Adipocyte (in vitro differentiated cells): ENCODE results near the gene TSPAN6.

Experiments used
- DNase-seq: peaks from one replicate; pipeline ENCODE4 v3.0.0-alpha.2; 2015; ENCODE audit warnings: low read depth
- H3K27me3 ChIP-seq: replicated peaks from 2 replicates; pipeline ENCODE4 v1.7.0; 2013; ENCODE audit warnings: mild to moderate bottlenecking, low read length, moderate library complexity; ENCODE audit not compliant: control insufficient read depth, insufficient read depth
- H3K36me3 ChIP-seq: 2 replicates; pipeline ENCODE4 v1.7.0; 2013; ENCODE audit warnings: low read length, mild to moderate bottlenecking, moderate library complexity; ENCODE audit not compliant: control insufficient read depth, insufficient read depth, severe bottlenecking
- H3K4me1 ChIP-seq: 2 replicates; pipeline ENCODE4 v1.7.0; 2013; ENCODE audit warnings: mild to moderate bottlenecking, low read length, moderate library complexity; ENCODE audit not compliant: control insufficient read depth, insufficient read depth
- H3K4me3 ChIP-seq: 2 replicates; pipeline ENCODE4 v1.7.0; 2013; ENCODE audit warnings: mild to moderate bottlenecking, low read length, moderate library complexity
- H3K9ac ChIP-seq: 2 replicates; pipeline ENCODE4 v1.7.0; 2013; ENCODE audit warnings: mild to moderate bottlenecking, low read length, moderate library complexity
- H3K9me3 ChIP-seq: 2 replicates; pipeline ENCODE4 v1.7.0; 2013; ENCODE audit warnings: mild to moderate bottlenecking, low read length, moderate library complexity; ENCODE audit not compliant: control insufficient read depth

The TSPAN6 gene

GRCh38 chrX:100636321-100636991 lies at the start of gene TSPAN6:
Gene TSPAN6 (minus strand): TSS chrX:100636806. CDS start chrX:100636694, 112 bp downstream.
- Histone ChIP-seq H3K9ac (peak within 1 kb of the TSS; percentile 88), H3K9me3 (no peaks in the 10 kb centered on the region), H3K36me3 (peaks cover 4% of the 10 kb centered on the region), H3K4me1 (peaks cover 6% of the 10 kb centered on the region), H3K27me3 (peaks cover 8% of the 10 kb centered on the region), H3K4me3 (peak within 1 kb of the TSS; percentile 81)
- DNase-seq = peak; percentile 93

- H3K4me1 ChIP-seq = peaks cover 31% of the 10 kb centered on the region
- H3K36me3 ChIP-seq = peaks cover 3% of the 10 kb centered on the region
- H3K9me3 ChIP-seq = no peaks in the 10 kb centered on the region
- no peak overlapping the region for H3K4me3 ChIP-seq
- DNase-seq = no peak
- no peak overlapping the region for H3K9ac ChIP-seq
- peaks cover 24% of the 10 kb centered on the region for H3K27me3 ChIP-seq
Observed at GRCh38 chrX:100685997-100686305, 49.3 kb upstream of the TSPAN6 start.

GRCh38 chrX:100685284-100685996 lies 48.8 kb upstream of the TSPAN6 start:
- Histone ChIP-seq H3K9me3 (no peaks in the 10 kb centered on the region), H3K36me3 (peaks cover 3% of the 10 kb centered on the region), H3K27me3 (peaks cover 24% of the 10 kb centered on the region), H3K9ac (peak overlapping the region; percentile 57), H3K4me1 (peaks cover 36% of the 10 kb centered on the region), H3K4me3 (no peak overlapping the region)
- peak; percentile 79 for DNase-seq

- H3K9me3 ChIP-seq = no peaks in the 10 kb centered on the region
- H3K36me3 ChIP-seq = peaks cover 3% of the 10 kb centered on the region
- H3K27me3 ChIP-seq = peaks cover 21% of the 10 kb centered on the region
- peaks cover 47% of the 10 kb centered on the region for H3K4me1 ChIP-seq
- DNase-seq = no peak
- no peak overlapping the region for H3K9ac ChIP-seq
- no peak overlapping the region for H3K4me3 ChIP-seq
Observed at GRCh38 chrX:100682939-100683338, 46.3 kb upstream of the TSPAN6 start.

GRCh38 chrX:100681599-100681998 lies 45.0 kb upstream of the TSPAN6 start:
- H3K4me3 ChIP-seq = no peak overlapping the region
- no peaks in the 10 kb centered on the region for H3K9me3 ChIP-seq
- peak; percentile 21 for DNase-seq
- peaks cover 60% of the 10 kb centered on the region for H3K4me1 ChIP-seq
- H3K9ac ChIP-seq = no peak overlapping the region
- peaks cover 15% of the 10 kb centered on the region for H3K27me3 ChIP-seq
- H3K36me3 ChIP-seq = no peaks in the 10 kb centered on the region

GRCh38 chrX:100680756-100681155 lies 44.1 kb upstream of the TSPAN6 start:
- peak; percentile 28 for DNase-seq
- Histone ChIP-seq H3K27me3 (peaks cover 7% of the 10 kb centered on the region), H3K36me3 (peaks cover 5% of the 10 kb centered on the region), H3K9me3 (no peaks in the 10 kb centered on the region), H3K4me1 (peaks cover 57% of the 10 kb centered on the region), H3K4me3 (no peak overlapping the region), H3K9ac (no peak overlapping the region)

GRCh38 chrX:100677611-100678181 lies 41.1 kb upstream of the TSPAN6 start:
- DNase-seq = no peak
- peaks cover 13% of the 10 kb centered on the region for H3K36me3 ChIP-seq
- H3K27me3 ChIP-seq = peaks cover 7% of the 10 kb centered on the region
- no peak overlapping the region for H3K4me3 ChIP-seq
- no peak overlapping the region for H3K9ac ChIP-seq
- no peaks in the 10 kb centered on the region for H3K9me3 ChIP-seq
- H3K4me1 ChIP-seq = peaks cover 53% of the 10 kb centered on the region

- Histone ChIP-seq H3K36me3 (peaks cover 27% of the 10 kb centered on the region), H3K9ac (no peak overlapping the region), H3K4me1 (peaks cover 47% of the 10 kb centered on the region), H3K4me3 (no peak overlapping the region), H3K9me3 (no peaks in the 10 kb centered on the region), H3K27me3 (no peaks in the 10 kb centered on the region)
- DNase-seq = no peak
Observed at GRCh38 chrX:100674705-100675104, 38.1 kb upstream of the TSPAN6 start.

GRCh38 chrX:100673397-100673953 lies 36.9 kb upstream of the TSPAN6 start:
- peaks cover 46% of the 10 kb centered on the region for H3K4me1 ChIP-seq
- DNase-seq = peak; percentile 51
- no peaks in the 10 kb centered on the region for H3K9me3 ChIP-seq
- H3K4me3 ChIP-seq = no peak overlapping the region
- peak overlapping the region; percentile 67 for H3K9ac ChIP-seq
- H3K27me3 ChIP-seq = peaks cover 2% of the 10 kb centered on the region
- peaks cover 34% of the 10 kb centered on the region for H3K36me3 ChIP-seq

- Histone ChIP-seq H3K36me3 (peaks cover 39% of the 10 kb centered on the region), H3K9me3 (no peaks in the 10 kb centered on the region), H3K9ac (peak overlapping the region; percentile 67), H3K4me1 (peaks cover 44% of the 10 kb centered on the region), H3K27me3 (peaks cover 5% of the 10 kb centered on the region), H3K4me3 (no peak overlapping the region)
- no peak for DNase-seq
Observed at GRCh38 chrX:100672966-100673365, 36.4 kb upstream of the TSPAN6 start.

- H3K9ac ChIP-seq = no peak overlapping the region
- H3K9me3 ChIP-seq = no peaks in the 10 kb centered on the region
- DNase-seq = no peak
- H3K36me3 ChIP-seq = peaks cover 66% of the 10 kb centered on the region
- H3K27me3 ChIP-seq = peaks cover 5% of the 10 kb centered on the region
- H3K4me1 ChIP-seq = peaks cover 22% of the 10 kb centered on the region
- H3K4me3 ChIP-seq = no peak overlapping the region
Observed at GRCh38 chrX:100663642-100664041, 27.0 kb upstream of the TSPAN6 start.
